H9 (cell line): Measurements from ENCODE around the gene UVSSA. TPM values are rescaled to one million over a fixed set of nuclear protein-coding genes. Genes with fewer than 3 reads are reported as not detected.

ENCODE experiments used
- DNase-seq: peaks from one replicate; pipeline ENCODE4 v3.0.0-alpha.2; 2017
- H2AFZ ChIP-seq: one replicate; pipeline ENCODE4 v1.6.1; 2013; ENCODE audit warnings: mild to moderate bottlenecking, low read length, control low read depth, moderate library complexity
- H2AK5ac ChIP-seq: 2 replicates; pipeline ENCODE4 v1.6.1; 2013; ENCODE audit warnings: low read length, control low read depth, mixed read lengths; ENCODE audit not compliant: insufficient read length
- H2BK120ac ChIP-seq: one replicate; pipeline ENCODE4 v1.6.1; 2013; ENCODE audit warnings: low read depth, mild to moderate bottlenecking, low read length, control low read depth, inconsistent platforms; ENCODE audit not compliant: poor library complexity, severe bottlenecking
- H2BK12ac ChIP-seq: 2 replicates; pipeline ENCODE4 v1.6.1; 2013; ENCODE audit warnings: low read length, control low read depth, mixed read lengths, low read depth; ENCODE audit not compliant: insufficient read length
- H2BK15ac ChIP-seq: 2 replicates; pipeline ENCODE4 v1.6.1; 2013; ENCODE audit warnings: low read depth, low read length, control low read depth
- H2BK20ac ChIP-seq: one replicate; pipeline ENCODE4 v1.6.1; 2013; ENCODE audit warnings: low read depth, mild to moderate bottlenecking, low read length, control low read depth, inconsistent platforms; ENCODE audit not compliant: poor library complexity, severe bottlenecking
- H2BK5ac ChIP-seq: 2 replicates; pipeline ENCODE4 v1.6.1; 2013; ENCODE audit warnings: low read length, control low read depth, mixed read lengths; ENCODE audit not compliant: insufficient read length
- H3K14ac ChIP-seq: 2 replicates; pipeline ENCODE4 v1.6.1; 2013; ENCODE audit warnings: low read length, control low read depth; ENCODE audit not compliant: insufficient read depth
- H3K18ac ChIP-seq: 2 replicates; pipeline ENCODE4 v1.6.1; 2013; ENCODE audit warnings: low read depth, mild to moderate bottlenecking, mixed read lengths, low read length, control low read depth; ENCODE audit not compliant: insufficient read length
- H3K23ac ChIP-seq: 2 replicates; pipeline ENCODE4 v1.6.1; 2013; ENCODE audit warnings: low read length, control low read depth, mixed read lengths, low read depth; ENCODE audit not compliant: insufficient read length
- H3K23me2 ChIP-seq: 2 replicates; pipeline ENCODE4 v1.6.1; 2013; ENCODE audit warnings: low read depth, mild to moderate bottlenecking, mixed read lengths, low read length, control low read depth; ENCODE audit not compliant: insufficient read length, poor library complexity, severe bottlenecking
- H3K27ac ChIP-seq: 2 replicates; pipeline ENCODE4 v1.5.1; 2013; ENCODE audit warnings: low read length, control low read depth, mixed read lengths, low read depth; ENCODE audit not compliant: insufficient read length
- H3K27me3 ChIP-seq: 2 replicates; pipeline ENCODE4 v1.6.1; 2013; ENCODE audit warnings: low read length, control low read depth, inconsistent platforms; ENCODE audit not compliant: insufficient read depth
- H3K4ac ChIP-seq: 2 replicates; pipeline ENCODE4 v1.6.1; 2013; ENCODE audit warnings: low read depth, mild to moderate bottlenecking, control low read depth, inconsistent platforms, low read length, moderate library complexity
- H3K4me1 ChIP-seq: 2 replicates; pipeline ENCODE4 v1.6.1; 2013; ENCODE audit warnings: low read length, control low read depth, inconsistent platforms; ENCODE audit not compliant: insufficient read depth
- H3K4me2 ChIP-seq: 2 replicates; pipeline ENCODE4 v1.6.1; 2013; ENCODE audit warnings: low read length, control low read depth, mixed read lengths; ENCODE audit not compliant: insufficient read length, insufficient read depth
- H3K56ac ChIP-seq: 2 replicates; pipeline ENCODE4 v1.6.1; 2013; ENCODE audit warnings: low read depth, mild to moderate bottlenecking, mixed read lengths, low read length, control low read depth; ENCODE audit not compliant: insufficient read length
- H3K79me1 ChIP-seq: 2 replicates; pipeline ENCODE4 v1.6.1; 2013; ENCODE audit warnings: low read depth, mild to moderate bottlenecking, moderate library complexity, low read length, control low read depth, inconsistent platforms; ENCODE audit not compliant: insufficient read depth, poor library complexity, severe bottlenecking
- H3K79me2 ChIP-seq: 2 replicates; pipeline ENCODE4 v1.6.1; 2013; ENCODE audit warnings: low read length, control low read depth, inconsistent platforms; ENCODE audit not compliant: insufficient read depth
- H3K9ac ChIP-seq: 2 replicates; pipeline ENCODE4 v1.6.1; 2013; ENCODE audit warnings: low read length, control low read depth, mixed read lengths; ENCODE audit not compliant: insufficient read length; ENCODE audit errors: extremely low read depth
- H3K9me3 ChIP-seq: one replicate; pipeline ENCODE4 v1.6.1; 2013; ENCODE audit warnings: low read depth, low read length, inconsistent platforms; ENCODE audit not compliant: control insufficient read depth
- H3T11ph ChIP-seq: one replicate; pipeline ENCODE4 v1.6.1; 2013; ENCODE audit warnings: mild to moderate bottlenecking, low read length, control low read depth, inconsistent platforms
- H4K20me1 ChIP-seq: one replicate; pipeline ENCODE4 v1.6.1; 2013; ENCODE audit not compliant: control insufficient read depth, insufficient read length, insufficient read depth
- H4K5ac ChIP-seq: 2 replicates; pipeline ENCODE4 v1.6.1; 2013; ENCODE audit warnings: low read depth, mild to moderate bottlenecking, mixed read lengths, low read length, control low read depth; ENCODE audit not compliant: insufficient read length
- H4K8ac ChIP-seq: replicated peaks from 2 replicates; pipeline ENCODE4 v1.6.1; 2013; ENCODE audit warnings: low read length, control low read depth, mixed read lengths, low read depth; ENCODE audit not compliant: insufficient read length
- H4K91ac ChIP-seq: 2 replicates; pipeline ENCODE4 v1.6.1; 2013; ENCODE audit warnings: low read depth, mild to moderate bottlenecking, moderate library complexity, mixed read lengths, low read length, control low read depth; ENCODE audit not compliant: insufficient read length
- H3K27ac Mint-ChIP-seq, 3 experiments: 2 replicates in 2 of 3; 3 replicates in 1 of 3; pipeline ENCODE4 v1.8.0; 2020 to 2021; ENCODE audit warnings: mixed read lengths in 3 of 3, mild to moderate bottlenecking in 1 of 3, moderate library complexity in 1 of 3
- H3K27me3 Mint-ChIP-seq: 2 replicates; pipeline ENCODE4 v1.8.0; 2021; ENCODE audit warnings: low read depth, mild to moderate bottlenecking, moderate library complexity, mixed read lengths
- H3K36me3 Mint-ChIP-seq, 3 experiments: 2 replicates in 2 of 3; 3 replicates in 1 of 3; pipeline ENCODE4 v1.8.0; 2020 to 2021; ENCODE audit warnings: low read depth in 3 of 3, mixed read lengths in 3 of 3; ENCODE audit not compliant: insufficient read depth in 1 of 3
- H3K4me1 Mint-ChIP-seq, 2 experiments: 2 replicates each; pipeline ENCODE4 v1.8.0; 2020; ENCODE audit warnings: mixed read lengths in 2 of 2
- H3K4me3 Mint-ChIP-seq, 2 experiments: 2 replicates in 1 of 2; 3 replicates in 1 of 2; pipeline ENCODE4 v1.8.0; 2020 to 2021; ENCODE audit warnings: mild to moderate bottlenecking in 2 of 2, mixed read lengths in 2 of 2, moderate library complexity in 1 of 2
- H3K9me3 Mint-ChIP-seq, 2 experiments: 2 replicates in 1 of 2; 3 replicates in 1 of 2; pipeline ENCODE4 v1.8.0; 2020; ENCODE audit warnings: mild to moderate bottlenecking in 2 of 2, mixed read lengths in 2 of 2, moderate library complexity in 1 of 2
- WGBS: extraction: QIAGEN DNeasy Blood & Tissue Kit; methylation state at CpG from one replicate; pipeline ENCODE4 v1.1.7; 2013; ENCODE audit warnings: missing lambda C conversion rate, low lambda C conversion rate, mixed read lengths; ENCODE audit not compliant: insufficient read length; ENCODE audit errors: extremely low coverage; 5-methylcytosine and 5-hydroxymethylcytosine counted together
- total RNA-seq: library from RNA; stranded (reverse); gene quantifications from 2 replicates; pipeline ENCODE4 v1.2.1, GENCODE V29; 2021
- TF ChIP-seq, protein P1 (sequence below): fragments of 200-600 bp; sonication (generic); conservative IDR thresholded peaks from 3 replicates; pipeline ENCODE4 v1.8.0; 2021; ENCODE audit warnings: antibody characterized with exemption, mild to moderate bottlenecking

The UVSSA gene
- total RNA-seq, 1 experiment from 2014 or later = 15.9 TPM

GRCh38 chr4:1370321-1371124 is 23.5 kb downstream of the UVSSA start:
- no peak for DNase-seq

More at GRCh38 chr4:1370321-1371124, 23.5 kb downstream of the UVSSA start:
- Histone ChIP-seq H3K79me2 (no peaks in the 10 kb centered on the region), H3K27me3 (no peaks in the 10 kb centered on the region), H2AFZ (no peak overlapping the region), H3K27ac (no peak overlapping the region), H3K18ac (no peak overlapping the region), H4K91ac (no peak overlapping the region), H2BK20ac (no peak overlapping the region), H2BK12ac (no peak overlapping the region), H3K4me1 (no peaks in the 10 kb centered on the region), H3K23ac (no peak overlapping the region), H3K9me3 (no peaks in the 10 kb centered on the region), H2BK15ac (no peak overlapping the region), H2BK120ac (no peak overlapping the region), H3T11ph (no peak overlapping the region), H2BK5ac (no peak overlapping the region), H3K79me1 (no peaks in the 10 kb centered on the region), H3K14ac (no peak overlapping the region), H3K4me2 (no peak overlapping the region), H3K23me2 (no peaks in the 10 kb centered on the region), H4K5ac (no peak overlapping the region), H3K56ac (no peak overlapping the region), H4K20me1 (no peaks in the 10 kb centered on the region), H4K8ac (no peak overlapping the region), H3K9ac (no peak overlapping the region), H3K4ac (no peak overlapping the region), H2AK5ac (no peak overlapping the region)
- no CpG with 5 or more reads among the region's 29 CpGs for WGBS
- H3K4me3 Mint-ChIP-seq = no peak overlapping the region; a peak in 1 of 5 replicates
- H3K4me1 Mint-ChIP-seq = peaks cover 4 to 5% of the 10 kb centered on the region in 2 experiments; a peak in 1 of 4 replicates
- TF ChIP-seq, protein P1, sequence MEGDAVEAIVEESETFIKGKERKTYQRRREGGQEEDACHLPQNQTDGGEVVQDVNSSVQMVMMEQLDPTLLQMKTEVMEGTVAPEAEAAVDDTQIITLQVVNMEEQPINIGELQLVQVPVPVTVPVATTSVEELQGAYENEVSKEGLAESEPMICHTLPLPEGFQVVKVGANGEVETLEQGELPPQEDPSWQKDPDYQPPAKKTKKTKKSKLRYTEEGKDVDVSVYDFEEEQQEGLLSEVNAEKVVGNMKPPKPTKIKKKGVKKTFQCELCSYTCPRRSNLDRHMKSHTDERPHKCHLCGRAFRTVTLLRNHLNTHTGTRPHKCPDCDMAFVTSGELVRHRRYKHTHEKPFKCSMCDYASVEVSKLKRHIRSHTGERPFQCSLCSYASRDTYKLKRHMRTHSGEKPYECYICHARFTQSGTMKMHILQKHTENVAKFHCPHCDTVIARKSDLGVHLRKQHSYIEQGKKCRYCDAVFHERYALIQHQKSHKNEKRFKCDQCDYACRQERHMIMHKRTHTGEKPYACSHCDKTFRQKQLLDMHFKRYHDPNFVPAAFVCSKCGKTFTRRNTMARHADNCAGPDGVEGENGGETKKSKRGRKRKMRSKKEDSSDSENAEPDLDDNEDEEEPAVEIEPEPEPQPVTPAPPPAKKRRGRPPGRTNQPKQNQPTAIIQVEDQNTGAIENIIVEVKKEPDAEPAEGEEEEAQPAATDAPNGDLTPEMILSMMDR = no peak
- H3K9me3 Mint-ChIP-seq = no peaks in the 10 kb centered on the region
- no peaks in the 10 kb centered on the region for H3K27me3 Mint-ChIP-seq
- peaks cover 2 to 13% (median 10%) of the 10 kb centered on the region in 3 experiments; a peak in 6 of 7 replicates for H3K36me3 Mint-ChIP-seq
- H3K27ac Mint-ChIP-seq = no peak overlapping the region; a peak in 2 of 7 replicates
